Suprapubic skin (tissue), 3 donors: ENCODE measurements around the gene MACO1.

ENCODE experiments used
- POLR2AphosphoS5 ChIP-seq, 3 donors: sonication (generic); formaldehyde crosslinking; IDR thresholded peaks; one replicate each; pipeline ENCODE4 v1.6.1; 2017; ENCODE audit warnings: antibody characterized with exemption in 3 of 3
- TF ChIP-seq, protein P1 (sequence below), 2 donors: fragments of 200-600 bp in 1 of 2; fragments of 450-650 bp in 1 of 2; sonication (generic) in 1 of 2; IDR thresholded peaks; one replicate each; pipeline ENCODE4 v1.5.1; 2016 to 2019; ENCODE audit warnings: antibody characterized with exemption in 2 of 2, mild to moderate bottlenecking in 1 of 2, moderate library complexity in 1 of 2

- TF ChIP-seq POLR2AphosphoS5 (IDR thresholded peaks at IDR 0.05) = no peak
- TF ChIP-seq, protein P1, sequence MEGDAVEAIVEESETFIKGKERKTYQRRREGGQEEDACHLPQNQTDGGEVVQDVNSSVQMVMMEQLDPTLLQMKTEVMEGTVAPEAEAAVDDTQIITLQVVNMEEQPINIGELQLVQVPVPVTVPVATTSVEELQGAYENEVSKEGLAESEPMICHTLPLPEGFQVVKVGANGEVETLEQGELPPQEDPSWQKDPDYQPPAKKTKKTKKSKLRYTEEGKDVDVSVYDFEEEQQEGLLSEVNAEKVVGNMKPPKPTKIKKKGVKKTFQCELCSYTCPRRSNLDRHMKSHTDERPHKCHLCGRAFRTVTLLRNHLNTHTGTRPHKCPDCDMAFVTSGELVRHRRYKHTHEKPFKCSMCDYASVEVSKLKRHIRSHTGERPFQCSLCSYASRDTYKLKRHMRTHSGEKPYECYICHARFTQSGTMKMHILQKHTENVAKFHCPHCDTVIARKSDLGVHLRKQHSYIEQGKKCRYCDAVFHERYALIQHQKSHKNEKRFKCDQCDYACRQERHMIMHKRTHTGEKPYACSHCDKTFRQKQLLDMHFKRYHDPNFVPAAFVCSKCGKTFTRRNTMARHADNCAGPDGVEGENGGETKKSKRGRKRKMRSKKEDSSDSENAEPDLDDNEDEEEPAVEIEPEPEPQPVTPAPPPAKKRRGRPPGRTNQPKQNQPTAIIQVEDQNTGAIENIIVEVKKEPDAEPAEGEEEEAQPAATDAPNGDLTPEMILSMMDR (IDR thresholded peaks at IDR 0.05) = no peak
Observed at GRCh38 chr1:25528881-25529517, 98.3 kb downstream of the MACO1 start.
